ENCODE results near the gene DOCK7. TPM values are rescaled to one million over a fixed set of nuclear protein-coding genes. Genes with fewer than 3 reads are reported as not detected.
"Not testable (repeated sequence)": the region's sequence is repeated elsewhere in the genome, so short reads cannot be mapped to it uniquely, and the experiment has no call there.

DOCK7 gene
- total and polyA plus RNA-seq, 5 experiments from 2014 or later, result 1.2 to 11.8 (median 3.1) TPM

- DNase-seq, result no peak
- Mint-ChIP-seq H3K9me3 (no peaks in the 10 kb centered on the region), H3K36me3 (peaks cover 0 to 44% (median 3%) of the 10 kb centered on the region in 3 donors), H3K4me1 (peaks cover 0 to 1% (median 0%) of the 10 kb centered on the region in 4 donors), H3K27me3 (no peaks in the 10 kb centered on the region), H3K27ac (no peak overlapping the region), H3K4me3 (no peak overlapping the region)
- POLR2A ChIA-PET, result no interaction called here
- ATAC-seq, result no peak
These were observed 151.3 kb downstream of the DOCK7 start for GRCh38 chr1:62536865-62537264.

DNA sequence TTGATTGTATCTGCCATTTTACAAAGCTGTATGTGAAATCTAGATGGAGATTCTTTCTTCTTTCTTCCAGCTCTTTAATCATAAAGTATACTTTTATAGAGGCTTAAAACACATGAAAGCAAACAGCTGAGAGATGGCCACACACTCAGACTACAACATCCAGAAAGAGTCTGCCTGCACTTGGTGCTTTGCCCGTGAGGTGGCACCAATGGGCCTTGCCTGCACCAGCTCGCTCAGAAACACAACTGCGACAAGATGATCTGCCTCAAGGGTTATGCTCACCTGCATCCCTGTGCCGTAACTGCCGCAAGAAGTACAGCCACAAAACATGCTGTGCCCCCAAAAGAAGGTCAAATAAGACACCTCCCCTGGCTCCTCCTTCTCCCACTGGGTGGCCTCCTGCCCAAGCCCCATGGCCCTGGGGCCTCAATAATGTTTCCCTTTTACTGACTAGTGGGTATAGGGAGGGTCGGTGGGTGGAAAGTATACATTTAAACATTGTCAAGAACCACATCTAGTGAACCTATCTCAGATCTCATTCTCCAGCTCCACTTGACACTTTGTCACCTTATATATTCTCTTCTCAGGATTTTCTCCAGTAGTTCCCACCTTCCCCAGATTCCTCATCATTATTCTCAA lies 157.6 kb downstream of the DOCK7 start:
- Mint-ChIP-seq H3K4me1 (peaks cover 0 to 1% (median 0%) of the 10 kb centered on the region in 4 donors), H3K27me3 (no peaks in the 10 kb centered on the region), H3K36me3 (peaks cover 0 to 24% (median 11%) of the 10 kb centered on the region in 3 donors), H3K27ac (peak overlapping the region in 1 of 10 donors; percentile 10), H3K9me3 (no peaks in the 10 kb centered on the region), H3K4me3 (no peak overlapping the region)
- ATAC-seq (no peak), DNase-seq (no peak)
- POLR2A ChIA-PET, result no interaction called here

DNA sequence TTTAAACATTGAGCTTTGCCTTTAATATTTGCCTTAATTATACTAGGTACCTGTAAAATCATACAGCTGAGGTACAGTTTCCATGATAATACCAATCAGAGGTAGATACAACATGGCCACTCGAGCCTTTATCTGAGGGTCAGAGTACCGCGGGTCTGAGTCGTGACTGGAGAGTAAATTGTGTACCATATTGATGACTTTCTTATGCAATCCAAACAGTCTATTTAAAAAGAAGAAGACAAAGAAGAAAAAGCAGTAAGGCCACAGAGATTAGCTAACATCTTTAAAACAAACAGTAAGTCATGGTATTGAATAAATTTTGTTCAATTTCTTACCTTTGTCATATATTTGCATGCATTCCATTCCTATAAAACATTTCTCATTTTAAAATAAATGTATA lies 159.0 kb downstream of the DOCK7 start:
- H3K9me3 Mint-ChIP-seq, result no peaks in the 10 kb centered on the region
- H3K27ac Mint-ChIP-seq, result no peak overlapping the region
- POLR2A ChIA-PET, result no interaction called here
- H3K4me1 Mint-ChIP-seq, result peaks cover 0 to 1% (median 0%) of the 10 kb centered on the region in 4 donors
- no peaks in the 10 kb centered on the region for H3K27me3 Mint-ChIP-seq
- DNase-seq (no peak), ATAC-seq (no peak)
- peaks cover 0 to 13% (median 11%) of the 10 kb centered on the region in 3 donors for H3K36me3 Mint-ChIP-seq
- H3K4me3 Mint-ChIP-seq, result no peak overlapping the region

- no peak overlapping the region for H3K27ac Mint-ChIP-seq
- no peaks in the 10 kb centered on the region for H3K27me3 Mint-ChIP-seq
- peaks cover 0 to 12% (median 11%) of the 10 kb centered on the region in 3 donors for H3K36me3 Mint-ChIP-seq
- H3K4me3 Mint-ChIP-seq, result no peak overlapping the region
- no peaks in the 10 kb centered on the region for H3K4me1 Mint-ChIP-seq
- ATAC-seq (no peak), DNase-seq (peak in 2 of 10 donors; percentile 7 to 9)
- POLR2A ChIA-PET, result no interaction called here
- no peaks in the 10 kb centered on the region for H3K9me3 Mint-ChIP-seq
These were observed 160.2 kb downstream of the DOCK7 start for GRCh38 chr1:62528015-62528414.

DNA sequence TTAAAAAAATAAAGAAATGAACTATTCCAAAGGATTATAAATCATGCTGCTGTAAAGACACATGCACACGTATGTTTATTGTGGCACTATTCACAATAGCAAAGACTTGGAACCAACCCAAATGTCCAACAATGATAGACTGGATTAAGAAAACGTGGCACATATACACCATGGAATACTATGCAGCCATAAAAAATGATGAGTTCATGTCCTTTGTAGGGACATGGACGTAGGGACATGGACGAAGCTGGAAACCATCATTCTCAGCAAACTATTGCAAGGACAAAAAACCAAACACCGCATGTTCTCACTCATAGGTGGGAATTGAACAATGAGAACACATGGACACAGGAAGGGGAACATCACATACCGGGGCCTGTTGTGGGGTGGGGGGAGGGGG lies 160.8 kb downstream of the DOCK7 start:
- H3K4me1 Mint-ChIP-seq, H3K4me3 Mint-ChIP-seq, ATAC-seq, POLR2A ChIA-PET, H3K27me3 Mint-ChIP-seq, H3K9me3 Mint-ChIP-seq, DNase-seq, H3K27ac Mint-ChIP-seq: not testable (repeated sequence)
- peaks cover 0 to 12% (median 11%) of the 10 kb centered on the region in 3 donors for H3K36me3 Mint-ChIP-seq

DNA sequence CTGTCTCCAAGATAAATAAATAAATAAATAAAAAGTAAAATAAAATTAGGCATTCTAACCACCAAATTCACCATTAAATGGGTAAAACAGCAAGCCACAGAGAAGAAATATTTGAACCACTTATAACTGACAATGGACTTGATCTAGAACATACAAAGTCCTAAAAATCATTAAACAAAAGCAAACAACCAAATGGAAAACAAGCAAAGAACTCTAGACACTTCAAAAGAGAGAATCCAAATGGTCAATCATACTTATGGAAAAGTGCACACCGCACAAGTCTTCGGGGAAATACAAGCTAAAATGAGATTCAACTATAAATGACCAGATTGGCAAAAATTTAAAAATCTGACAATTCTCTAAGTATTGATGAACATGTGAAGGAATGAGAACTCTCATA lies 164.3 kb downstream of the DOCK7 start:
- Mint-ChIP-seq H3K9me3 (peaks cover 2 to 11% (median 9%) of the 10 kb centered on the region in 9 donors), H3K4me1 (no peaks in the 10 kb centered on the region), H3K27me3 (no peaks in the 10 kb centered on the region), H3K27ac (no peak overlapping the region), H3K4me3 (no peak overlapping the region), H3K36me3 (peaks cover 8 to 36% (median 27%) of the 10 kb centered on the region in 3 donors)
- DNase-seq (no peak), ATAC-seq (no peak)
- POLR2A ChIA-PET, result no interaction called here

GRCh38 chr1:62516600-62516999 lies 171.6 kb downstream of the DOCK7 start:
- Mint-ChIP-seq H3K9me3 (peaks cover 2 to 14% (median 10%) of the 10 kb centered on the region in 9 donors), H3K4me3 (no peak overlapping the region), H3K27me3 (no peaks in the 10 kb centered on the region), H3K4me1 (peaks cover 0 to 4% (median 0%) of the 10 kb centered on the region in 4 donors), H3K36me3 (peaks cover 11 to 31% (median 30%) of the 10 kb centered on the region in 3 donors), H3K27ac (no peak overlapping the region)
- DNase-seq (no peak), ATAC-seq (no peak)
- POLR2A ChIA-PET, result no interaction called here

- POLR2A ChIA-PET, result no interaction called here
- H3K36me3 Mint-ChIP-seq, result peaks cover 11 to 28% (median 14%) of the 10 kb centered on the region in 3 donors
- DNase-seq (no peak), ATAC-seq (no peak)
- H3K27ac Mint-ChIP-seq, result no peak overlapping the region
- H3K27me3 Mint-ChIP-seq, result no peaks in the 10 kb centered on the region
- peaks cover 2 to 14% (median 9%) of the 10 kb centered on the region in 9 donors for H3K9me3 Mint-ChIP-seq
- H3K4me1 Mint-ChIP-seq, result peaks cover 0 to 4% (median 0%) of the 10 kb centered on the region in 4 donors
- H3K4me3 Mint-ChIP-seq, result no peak overlapping the region
These were observed 173.3 kb downstream of the DOCK7 start for GRCh38 chr1:62514746-62515423.

DNA sequence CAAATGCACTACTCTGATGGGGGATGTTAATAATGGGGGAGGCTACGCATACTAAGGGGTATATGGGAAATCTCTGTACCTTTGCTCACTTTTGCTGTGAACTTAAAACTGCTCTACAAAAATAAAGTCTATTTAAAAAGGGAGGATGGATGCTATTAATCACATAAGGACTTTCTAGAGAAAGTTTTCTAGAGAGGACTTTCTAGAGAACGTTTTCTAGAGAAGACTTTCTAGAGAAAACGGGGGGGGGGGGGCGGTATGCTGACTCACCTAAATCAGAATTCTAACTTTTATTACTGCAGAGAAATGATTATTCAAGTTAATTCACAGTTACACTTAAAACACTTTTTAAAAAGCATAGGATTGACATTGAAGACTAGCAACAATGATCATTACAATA lies 175.2 kb downstream of the DOCK7 start:
- Mint-ChIP-seq H3K4me3 (no peak overlapping the region), H3K4me1 (peaks cover 0 to 4% (median 0%) of the 10 kb centered on the region in 4 donors), H3K36me3 (peaks cover 0 to 22% (median 5%) of the 10 kb centered on the region in 3 donors), H3K27me3 (no peaks in the 10 kb centered on the region), H3K27ac (no peak overlapping the region), H3K9me3 (no peaks in the 10 kb centered on the region)
- ATAC-seq (no peak), DNase-seq (no peak)
- POLR2A ChIA-PET, result no interaction called here

DNA sequence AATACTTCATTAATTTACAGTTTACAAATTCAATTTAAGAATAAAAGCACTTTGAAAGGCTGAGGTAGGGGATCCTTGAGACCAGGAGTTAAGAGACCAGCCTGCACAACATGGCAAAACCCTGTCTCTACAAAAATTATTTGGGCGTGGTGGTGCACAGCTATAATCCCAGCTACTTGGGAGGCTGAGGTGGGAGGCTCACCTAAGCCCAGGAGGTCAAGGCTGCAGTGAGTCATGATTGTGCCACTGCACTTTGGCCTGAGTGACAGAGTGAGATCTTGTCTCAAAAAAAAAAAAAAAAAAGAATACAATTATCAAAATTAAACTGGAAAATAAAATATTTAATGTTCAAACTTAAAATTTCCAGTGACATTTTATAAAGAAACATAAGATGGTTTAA lies 179.2 kb downstream of the DOCK7 start:
- POLR2A ChIA-PET, result no interaction called here
- H3K4me1 Mint-ChIP-seq, result peaks cover 0 to 4% (median 0%) of the 10 kb centered on the region in 4 donors
- ATAC-seq (no peak), DNase-seq (no peak)
- H3K27me3 Mint-ChIP-seq, result no peaks in the 10 kb centered on the region
- H3K27ac Mint-ChIP-seq, result no peak overlapping the region
- H3K4me3 Mint-ChIP-seq, result no peak overlapping the region
- peaks cover 0 to 27% (median 3%) of the 10 kb centered on the region in 3 donors for H3K36me3 Mint-ChIP-seq
- no peaks in the 10 kb centered on the region for H3K9me3 Mint-ChIP-seq

- Mint-ChIP-seq H3K36me3 (peaks cover 0 to 27% (median 3%) of the 10 kb centered on the region in 3 donors), H3K27ac (no peak overlapping the region), H3K4me1 (peaks cover 0 to under 1% (median 0%) of the 10 kb centered on the region in 4 donors), H3K27me3 (no peaks in the 10 kb centered on the region), H3K9me3 (no peaks in the 10 kb centered on the region), H3K4me3 (no peak overlapping the region)
- DNase-seq, result peak in 4 of 10 donors; percentile 8 to 27 (median 15)
- ATAC-seq, result no peak
- POLR2A ChIA-PET, result interaction anchor here (0.7 kb wide), 1 partner anchor 17 kb away, joined by 3 read pairs; no protein-coding TSS in a partner anchor
These were observed 179.9 kb downstream of the DOCK7 start for GRCh38 chr1:62508187-62508758.

GRCh38 chr1:62500210-62500609 lies 188.0 kb downstream of the DOCK7 start:
- no peak overlapping the region for H3K4me3 Mint-ChIP-seq
- H3K27ac Mint-ChIP-seq, result no peak overlapping the region
- peaks cover 0 to 31% (median 14%) of the 10 kb centered on the region in 3 donors for H3K36me3 Mint-ChIP-seq
- H3K9me3 Mint-ChIP-seq, result no peaks in the 10 kb centered on the region
- no peak for DNase-seq
- ATAC-seq, result no peak
- no peaks in the 10 kb centered on the region for H3K27me3 Mint-ChIP-seq
- no peaks in the 10 kb centered on the region for H3K4me1 Mint-ChIP-seq
- POLR2A ChIA-PET, result no interaction called here

DNA sequence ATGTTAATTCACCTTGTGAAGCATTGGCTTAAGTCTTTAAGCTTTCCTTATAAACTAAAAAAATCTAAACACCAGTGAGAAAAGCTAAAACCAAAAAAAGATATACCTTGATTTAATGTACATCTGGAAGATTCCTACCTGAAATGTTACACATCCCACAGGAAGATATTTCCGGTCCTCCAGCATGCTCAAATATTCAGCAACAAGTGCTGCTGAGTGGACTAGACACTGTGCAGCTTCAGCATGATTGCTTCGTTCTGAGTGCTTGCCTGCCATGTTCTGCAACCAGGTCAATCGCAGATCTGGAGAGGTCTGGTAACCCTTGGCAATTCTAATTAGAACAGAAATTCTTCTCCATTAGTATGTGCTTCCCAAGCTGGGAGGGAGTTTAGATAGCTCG lies 194.0 kb downstream of the DOCK7 start:
- Mint-ChIP-seq H3K27me3 (no peaks in the 10 kb centered on the region), H3K27ac (no peak overlapping the region), H3K36me3 (peaks cover 6 to 58% (median 29%) of the 10 kb centered on the region in 3 donors), H3K9me3 (no peaks in the 10 kb centered on the region), H3K4me1 (no peaks in the 10 kb centered on the region), H3K4me3 (no peak overlapping the region)
- DNase-seq (no peak), ATAC-seq (no peak)
- POLR2A ChIA-PET, result no interaction called here
